Naive thymus-derived CD4-positive, alpha-beta T cell (primary cell): ENCODE measurements around the gene PSORS1C2. TPM values are rescaled to one million over a fixed set of nuclear protein-coding genes. Genes with fewer than 3 reads are reported as not detected.
"Not testable (repeated sequence)": the region's sequence is repeated elsewhere in the genome, so short reads cannot be mapped to it uniquely, and the experiment has no call there.

Source experiments
- ATAC-seq: fragments of 150-1000 bp; cut with Tn5 transposase; 2 replicates; pipeline ENCODE4 v1.10.0; 2021; ENCODE audit warnings: mild to moderate bottlenecking, moderate library complexity
- CTCF ChIA-PET: fragments of 350-600 bp; sonication (Branson Sonifier 250); formaldehyde crosslinking; loops from one replicate; lab custom pipeline; 2021; ENCODE audit warnings: antibody characterized with exemption; lab: Charles Lee
- POLR2A ChIA-PET: fragments of 350-600 bp; sonication (Branson Sonifier 250); formaldehyde crosslinking; loops from one replicate; lab custom pipeline; 2021; ENCODE audit warnings: antibody characterized with exemption, inconsistent platforms; lab: Charles Lee
- DNase-seq, 9 donors: peaks; one replicate each; pipeline versions ENCODE4 v3.0.0 to v3.0.0-alpha.2; 2020 to 2022; ENCODE audit warnings: mixed read lengths in 1 of 9
- H3K27ac ChIP-seq: one replicate; pipeline ENCODE4 v1.7.0; 2013; ENCODE audit warnings: mild to moderate bottlenecking, low read depth, low read length, moderate library complexity
- H3K27me3 ChIP-seq, 2 donors: one replicate each; pipeline ENCODE4 v1.7.0; 2013; ENCODE audit warnings: low read length in 2 of 2, mild to moderate bottlenecking in 2 of 2, moderate library complexity in 2 of 2; ENCODE audit not compliant: control insufficient read depth in 2 of 2, insufficient read depth in 2 of 2
- H3K36me3 ChIP-seq, 3 experiments: 1 replicate in 2 of 3; 2 replicates in 1 of 3; pipeline ENCODE4 v1.7.0; 2013; ENCODE audit warnings: low read length in 3 of 3, mild to moderate bottlenecking in 3 of 3, moderate library complexity in 1 of 3; ENCODE audit not compliant: insufficient read depth in 3 of 3, control insufficient read depth in 2 of 3
- H3K4me1 ChIP-seq, 2 donors: one replicate each; pipeline ENCODE4 v1.7.0; 2013; ENCODE audit warnings: low read length in 2 of 2, mild to moderate bottlenecking in 2 of 2, moderate library complexity in 1 of 2; ENCODE audit not compliant: control insufficient read depth in 2 of 2, insufficient read depth in 2 of 2
- H3K4me3 ChIP-seq: 2 replicates; pipeline ENCODE4 v1.7.0; 2013; ENCODE audit warnings: mild to moderate bottlenecking, low read length
- H3K9me3 ChIP-seq, 3 experiments: 1 replicate in 2 of 3; 2 replicates in 1 of 3; pipeline ENCODE4 v1.7.0; 2013; ENCODE audit warnings: low read length in 3 of 3; ENCODE audit not compliant: control insufficient read depth in 2 of 3
- H3K27ac Mint-ChIP-seq, 9 donors: one replicate each; pipeline ENCODE4 v1.8.0; 2020 to 2022; ENCODE audit warnings: mixed read lengths in 9 of 9, mild to moderate bottlenecking in 8 of 9, moderate library complexity in 5 of 9, inconsistent platforms in 2 of 9
- H3K27me3 Mint-ChIP-seq, 5 donors: one replicate each; pipeline ENCODE4 v1.8.0; 2021 to 2022; ENCODE audit warnings: mixed read lengths in 5 of 5, mild to moderate bottlenecking in 1 of 5
- H3K36me3 Mint-ChIP-seq, 5 donors: one replicate each; pipeline ENCODE4 v1.8.0; 2020 to 2022; ENCODE audit warnings: mixed read lengths in 5 of 5, mild to moderate bottlenecking in 3 of 5, inconsistent platforms in 1 of 5
- H3K4me1 Mint-ChIP-seq, 7 donors: one replicate each; pipeline ENCODE4 v1.8.0; 2020 to 2022; ENCODE audit warnings: mixed read lengths in 7 of 7, mild to moderate bottlenecking in 3 of 7, inconsistent platforms in 1 of 7
- H3K4me3 Mint-ChIP-seq, 10 donors: one replicate each; pipeline ENCODE4 v1.8.0; 2020 to 2022; ENCODE audit warnings: mild to moderate bottlenecking in 10 of 10, mixed read lengths in 10 of 10, moderate library complexity in 6 of 10, inconsistent platforms in 2 of 10
- H3K9me3 Mint-ChIP-seq, 11 donors: one replicate each; pipeline ENCODE4 v1.8.0; 2020 to 2022; ENCODE audit warnings: mixed read lengths in 11 of 11, mild to moderate bottlenecking in 4 of 11, inconsistent platforms in 1 of 11, moderate library complexity in 1 of 11
- intact Hi-C, 2 donors: fragments of 100-400 bp; cut with micrococcal nuclease; formaldehyde crosslinking; loops; one replicate each; pipeline ENCODE4 v1.15.1; 2023
- polyA plus RNA-seq, 2 donors: library from polyadenylated mRNA; unstranded; fragments of 300-500 nt; fragmentation: Illumina TruSeq; gene quantifications; one replicate each; pipeline ENCODE4 v1.2.3, GENCODE V29; 2021
- total RNA-seq, 6 experiments: library from RNA in 5 of 6; stranded (reverse) in 5 of 6; gene quantifications; 1 replicate in 5 of 6; 2 replicates in 1 of 6; pipeline ENCODE4 v1.2.3 and lab custom pipeline; 2021 to 2026

Gene PSORS1C2
- total and polyA plus RNA-seq, 7 experiments from 2014 or later: not detected

DNA sequence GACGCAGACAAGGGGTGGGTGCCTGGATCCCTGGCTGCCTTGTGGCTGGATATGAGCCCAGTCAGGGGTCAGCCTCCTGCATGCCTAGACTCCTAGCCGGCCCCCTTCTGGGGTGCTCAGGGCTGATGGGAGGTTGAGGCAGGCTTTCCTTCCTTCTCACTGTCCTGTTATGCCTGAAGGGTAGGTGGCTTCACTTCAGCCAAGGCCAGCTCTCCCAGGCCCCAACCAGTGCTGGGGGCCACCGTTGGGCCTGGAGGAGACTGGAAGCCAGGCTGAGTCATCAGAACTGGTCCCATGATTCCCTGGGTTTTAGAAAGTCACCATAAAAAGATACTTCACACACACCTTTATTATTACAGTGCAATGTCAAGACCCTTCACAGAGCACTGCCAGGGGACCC, 34.5 kb upstream of the PSORS1C2 start:
- no peak overlapping the region for H3K4me3 Mint-ChIP-seq
- ATAC-seq: no peak
- no peak for DNase-seq
- Histone ChIP-seq H3K4me1 (peaks cover 0 to under 1% of the 10 kb centered on the region in 2 donors), H3K27me3 (no peaks in the 10 kb centered on the region), H3K27ac (no peak overlapping the region), H3K9me3 (no peaks in the 10 kb centered on the region), H3K4me3 (no peak overlapping the region), H3K36me3 (no peaks in the 10 kb centered on the region)
- ChIA-PET CTCF (no interaction called here), POLR2A (no interaction called here)
- no peaks in the 10 kb centered on the region for H3K36me3 Mint-ChIP-seq
- peaks cover 0 to 7% (median under 1%) of the 10 kb centered on the region in 7 donors for H3K4me1 Mint-ChIP-seq
- no peaks in the 10 kb centered on the region for H3K9me3 Mint-ChIP-seq
- no peaks in the 10 kb centered on the region for H3K27me3 Mint-ChIP-seq
- intact Hi-C loops: no loop called here
- no peak overlapping the region for H3K27ac Mint-ChIP-seq

DNA sequence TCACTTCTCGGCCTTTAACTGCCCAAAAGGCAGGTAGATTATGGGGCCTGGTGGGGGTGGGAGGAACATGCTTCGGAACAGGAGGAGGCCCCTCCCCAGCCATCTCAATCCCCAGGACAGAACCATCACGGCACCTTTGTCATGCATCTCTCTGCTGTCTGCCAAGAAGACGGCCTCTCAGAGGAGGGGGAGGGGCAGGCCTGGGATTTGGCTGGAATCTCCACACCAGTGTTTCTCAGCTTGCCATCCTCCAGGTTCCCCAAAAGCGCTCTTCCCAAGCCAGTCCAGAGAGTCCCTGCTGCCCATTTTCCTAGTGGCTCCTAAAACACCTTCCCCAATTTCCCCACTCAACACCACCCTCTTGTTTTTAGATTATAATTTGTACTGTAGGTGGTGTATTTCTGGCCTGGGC, 34.1 kb upstream of the PSORS1C2 start:
- Mint-ChIP-seq H3K4me3 (no peak overlapping the region), H3K27me3 (no peaks in the 10 kb centered on the region), H3K36me3 (no peaks in the 10 kb centered on the region), H3K9me3 (no peaks in the 10 kb centered on the region), H3K4me1 (peaks cover 0 to 7% (median 0%) of the 10 kb centered on the region in 7 donors), H3K27ac (no peak overlapping the region)
- DNase-seq (no peak), ATAC-seq (no peak)
- no peaks in the 10 kb centered on the region for H3K36me3 ChIP-seq
- ChIA-PET POLR2A (no interaction called here), CTCF (no interaction called here)
- no peaks in the 10 kb centered on the region for H3K4me1 ChIP-seq
- H3K9me3 ChIP-seq: no peaks in the 10 kb centered on the region
- H3K27me3 ChIP-seq: no peaks in the 10 kb centered on the region
- intact Hi-C loops: no loop called here
- H3K4me3 ChIP-seq: no peak overlapping the region
- no peak overlapping the region for H3K27ac ChIP-seq

DNA sequence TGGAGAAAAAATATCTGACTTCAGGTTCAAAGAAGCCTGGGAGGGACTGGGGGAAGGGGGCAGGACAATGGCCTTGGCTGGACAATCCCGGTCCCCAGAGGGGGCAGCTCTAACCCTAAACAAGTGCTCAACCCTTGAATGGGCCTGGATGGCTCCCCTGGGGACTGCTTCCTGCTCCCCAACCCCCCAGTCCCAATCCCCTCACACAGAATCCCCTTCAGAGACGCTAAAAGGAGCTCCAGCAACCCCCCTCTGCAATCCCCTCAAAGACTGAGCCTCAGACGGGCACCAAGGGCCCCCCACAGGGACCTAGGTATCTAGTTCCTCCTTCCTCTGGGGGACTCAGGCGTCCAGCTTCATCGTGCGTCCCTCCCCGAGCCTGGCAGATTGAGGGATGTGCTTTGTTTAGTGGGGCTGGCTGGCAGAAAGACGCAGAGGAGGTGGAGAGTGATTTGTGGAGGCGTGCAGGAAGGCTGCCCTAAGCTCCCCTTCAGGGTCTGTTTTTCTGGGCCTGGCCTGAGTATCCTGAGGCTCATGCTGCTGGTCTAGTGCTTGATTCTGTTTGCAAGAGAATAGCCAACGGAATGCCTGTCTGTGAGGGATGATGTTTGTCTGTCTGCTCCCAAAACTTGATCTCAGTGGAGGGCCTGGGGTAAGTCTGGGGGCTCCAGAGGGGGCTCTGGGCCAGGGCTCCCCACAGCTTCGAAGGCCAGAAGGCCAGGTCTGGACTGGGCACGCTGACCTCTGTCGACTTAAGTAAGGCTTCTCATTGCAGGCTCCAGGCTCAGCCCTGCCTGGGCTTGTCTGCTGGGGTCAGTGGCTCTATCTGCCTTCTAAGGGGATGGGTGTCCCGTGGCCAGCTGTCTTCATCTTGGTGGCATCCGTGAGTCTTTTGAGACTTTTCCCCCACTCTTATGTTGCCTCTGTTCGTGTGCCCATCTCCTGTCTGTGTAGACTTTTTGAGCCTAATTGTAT, 33.4 kb upstream of the PSORS1C2 start:
- Histone ChIP-seq H3K4me1 (no peaks in the 10 kb centered on the region), H3K36me3 (no peaks in the 10 kb centered on the region), H3K9me3 (no peaks in the 10 kb centered on the region), H3K4me3 (no peak overlapping the region), H3K27ac (no peak overlapping the region), H3K27me3 (no peaks in the 10 kb centered on the region)
- Mint-ChIP-seq H3K4me3 (no peak overlapping the region), H3K27ac (peak overlapping the region in 1 of 9 donors; percentile 12), H3K27me3 (no peaks in the 10 kb centered on the region), H3K36me3 (no peaks in the 10 kb centered on the region), H3K4me1 (peaks cover 0 to 7% (median 0%) of the 10 kb centered on the region in 7 donors), H3K9me3 (no peaks in the 10 kb centered on the region)
- ChIA-PET POLR2A (no interaction called here), CTCF (no interaction called here)
- DNase-seq (no peak), ATAC-seq (no peak)
- intact Hi-C loops: no loop called here

DNA sequence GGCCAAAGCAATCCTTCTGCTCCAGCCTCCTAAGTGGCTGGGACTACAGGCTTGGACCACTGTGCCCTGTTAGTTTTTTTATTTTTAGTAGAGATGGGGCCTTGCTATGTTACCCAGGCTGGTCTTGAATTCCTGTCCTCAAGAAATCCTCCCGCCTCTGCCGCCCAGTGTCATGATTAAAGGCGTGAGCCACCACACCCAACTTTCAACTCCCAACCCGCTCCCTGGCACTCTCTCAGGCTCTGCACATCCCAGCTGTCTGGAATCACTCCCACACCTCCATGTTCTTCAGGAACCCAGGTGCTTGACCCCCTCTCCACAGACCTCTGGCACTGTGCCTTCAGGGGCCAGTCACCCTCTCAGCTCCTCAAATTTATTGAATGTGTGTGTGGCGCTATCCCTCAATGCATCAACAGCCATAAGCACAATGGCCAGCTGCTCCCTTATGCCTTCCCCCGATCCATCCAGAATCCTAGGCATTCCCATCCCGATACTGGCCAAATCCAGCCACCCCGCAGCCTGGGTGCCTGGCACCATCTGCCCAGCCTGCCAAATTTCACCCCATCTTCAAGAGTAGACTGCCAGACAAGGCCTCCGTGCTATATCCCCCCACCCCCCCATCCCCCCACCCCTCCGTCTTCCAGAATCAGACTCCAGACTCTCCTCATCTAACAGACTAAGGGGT, 32.3 kb upstream of the PSORS1C2 start:
- ChIA-PET CTCF (no interaction called here), POLR2A (no interaction called here)
- no peaks in the 10 kb centered on the region for H3K36me3 ChIP-seq
- H3K9me3 Mint-ChIP-seq: no peaks in the 10 kb centered on the region
- peaks cover 0 to 7% (median 0%) of the 10 kb centered on the region in 7 donors for H3K4me1 Mint-ChIP-seq
- no peak overlapping the region for H3K27ac ChIP-seq
- H3K36me3 Mint-ChIP-seq: no peaks in the 10 kb centered on the region
- no peak overlapping the region for H3K4me3 ChIP-seq
- no peak overlapping the region for H3K4me3 Mint-ChIP-seq
- DNase-seq: no peak
- H3K27ac Mint-ChIP-seq: peak overlapping the region in 2 of 9 donors; percentile 58 to 84
- H3K27me3 ChIP-seq: no peaks in the 10 kb centered on the region
- intact Hi-C loops: no loop called here
- H3K4me1 ChIP-seq: no peaks in the 10 kb centered on the region
- no peaks in the 10 kb centered on the region for H3K27me3 Mint-ChIP-seq
- H3K9me3 ChIP-seq: no peaks in the 10 kb centered on the region
- no peak for ATAC-seq

DNA sequence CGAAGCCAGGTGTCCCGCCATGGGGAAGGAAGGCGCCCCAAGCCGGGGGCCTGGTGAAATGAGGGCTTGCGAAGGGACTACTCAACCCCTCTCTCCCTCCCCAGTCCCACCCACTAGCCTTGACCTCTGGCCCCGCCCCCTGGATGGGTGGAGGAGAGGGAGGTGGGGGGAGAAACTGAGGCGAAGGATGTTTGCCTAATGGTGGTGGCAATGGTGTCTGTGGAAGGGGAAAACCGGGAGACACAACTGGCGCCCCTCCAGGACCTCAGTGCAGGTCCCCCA, 31.7 kb upstream of the PSORS1C2 start, which contains the start of gene POU5F1:
POU5F1 (minus strand) TSS at position 83 of the 282 bp plus-strand sequence; CDS start at position 21, 62 bp downstream.
- Histone ChIP-seq H3K36me3 (no peaks in the 10 kb centered on the region), H3K27ac (no peak within 1 kb of the TSS), H3K4me3 (no peak within 1 kb of the TSS), H3K4me1 (no peaks in the 10 kb centered on the region), H3K27me3 (no peaks in the 10 kb centered on the region), H3K9me3 (no peaks in the 10 kb centered on the region)
- DNase-seq: no peak
- ChIA-PET CTCF (no interaction called here), POLR2A (no interaction called here)
- H3K36me3 Mint-ChIP-seq: no peaks in the 10 kb centered on the region
- no peaks in the 10 kb centered on the region for H3K27me3 Mint-ChIP-seq
- intact Hi-C loops: no loop called here
- no peaks in the 10 kb centered on the region for H3K9me3 Mint-ChIP-seq
- ATAC-seq: no peak
- H3K4me3 Mint-ChIP-seq: no peak within 1 kb of the TSS
- peaks cover 0 to 1% (median 0%) of the 10 kb centered on the region in 7 donors for H3K4me1 Mint-ChIP-seq
- H3K27ac Mint-ChIP-seq: peak within 1 kb of the TSS in 2 of 9 donors; percentile 58 to 84

DNA sequence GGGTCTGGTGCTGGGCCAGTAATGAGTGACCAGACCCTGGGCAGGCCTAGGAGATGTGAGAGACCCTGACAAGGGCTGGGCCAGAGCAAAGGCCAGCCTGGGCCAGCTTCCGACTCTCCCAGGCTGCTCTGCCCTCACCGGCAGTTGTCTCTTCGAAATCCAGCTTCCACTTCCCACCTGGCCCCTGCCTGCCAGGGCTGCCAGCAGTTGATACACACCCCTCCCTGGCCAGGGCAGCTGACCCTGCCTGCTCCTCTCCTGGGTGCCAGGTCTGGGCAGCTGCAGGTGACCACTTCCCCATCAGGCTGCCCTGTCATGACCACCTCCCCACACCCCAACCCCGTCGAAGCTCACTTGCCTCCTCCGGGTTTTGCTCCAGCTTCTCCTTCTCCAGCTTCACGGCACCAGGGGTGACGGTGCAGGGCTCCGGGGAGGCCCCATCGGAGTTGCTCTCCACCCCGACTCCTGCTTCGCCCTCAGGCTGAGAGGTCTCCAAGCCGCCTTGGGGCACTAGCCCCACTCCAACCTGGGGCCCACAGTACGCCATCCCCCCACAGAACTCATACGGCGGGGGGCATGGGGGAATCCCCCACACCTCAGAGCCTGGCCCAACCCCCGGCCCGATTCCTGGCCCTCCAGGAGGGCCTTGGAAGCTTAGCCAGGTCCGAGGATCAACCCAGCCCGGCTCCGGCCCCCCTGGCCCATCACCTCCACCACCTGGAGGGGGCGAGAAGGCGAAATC, 31.2 kb upstream of the PSORS1C2 start:
- H3K4me3 Mint-ChIP-seq, intact Hi-C loops, H3K4me3 ChIP-seq, H3K27me3 ChIP-seq, ATAC-seq, H3K9me3 ChIP-seq, H3K27me3 Mint-ChIP-seq, H3K4me1 ChIP-seq, H3K27ac ChIP-seq, H3K9me3 Mint-ChIP-seq, DNase-seq, H3K27ac Mint-ChIP-seq, H3K4me1 Mint-ChIP-seq, H3K36me3 Mint-ChIP-seq, H3K36me3 ChIP-seq: not testable (repeated sequence)
- CTCF ChIA-PET: interaction anchor here (0.6 kb wide), 1 partner anchor 502 kb away, joined by 3 read pairs; no protein-coding TSS in a partner anchor
- POLR2A ChIA-PET: interaction anchor here (1.0 to 2.3 kb wide), 2 partner anchors 11 kb away, joined by 3 to 13 read pairs; partner anchors contain the start of genes CCHCR1 and TCF19
